ENCODE measurements around the gene TBC1D5. TPM values are rescaled to one million over a fixed set of nuclear protein-coding genes. Genes with fewer than 3 reads are reported as not detected.

TBC1D5 gene
- total RNA-seq, 2 donors from 2014 or later, result 68.8 to 77.7 TPM

- no peak for TF ChIP-seq CTCF (conservative IDR thresholded peaks at IDR 0.05)
- H3K36me3 Mint-ChIP-seq (ENCODE audit: low read depth), result peaks cover 40% of the 10 kb centered on the region
- peaks cover 11% of the 10 kb centered on the region for H3K9me3 Mint-ChIP-seq
- Histone ChIP-seq H3K9ac (ENCODE audit: extremely low read depth, low read length, poor library complexity, severe bottlenecking) (no peak overlapping the region), H3K36me3 (ENCODE audit: control insufficient read depth, insufficient read depth, low read length) (peaks cover 8% of the 10 kb centered on the region), H3K9me3 (ENCODE audit: control insufficient read depth, low read length) (peaks cover 10% of the 10 kb centered on the region), H3K4me1 (ENCODE audit: control insufficient read depth, insufficient read depth, low read length) (no peaks in the 10 kb centered on the region), H3K27me3 (ENCODE audit: control insufficient read depth, insufficient read depth, low read length, poor library complexity, severe bottlenecking) (no peaks in the 10 kb centered on the region), H3K27ac (ENCODE audit: low read depth, low read length) (no peak overlapping the region), H3K4me3 (ENCODE audit: low read length) (no peak overlapping the region)
- no peaks in the 10 kb centered on the region for H3K27me3 Mint-ChIP-seq (ENCODE audit: insufficient read depth)
- DNase-seq, result no peak
- H3K27ac Mint-ChIP-seq, result no peak overlapping the region
- WGBS, 2 experiments (ENCODE audit: insufficient coverage in 1 of 2, insufficient read length in 1 of 2), result 95 to 100% methylated on average over 2 to 10 of the region's 10 CpGs
- no peak overlapping the region for H3K4me3 Mint-ChIP-seq
- no peaks in the 10 kb centered on the region for H3K4me1 Mint-ChIP-seq
Observed at GRCh38 chr3:17154941-17155340, 587.5 kb downstream of the TBC1D5 start.

GRCh38 chr3:17154221-17154620 lies 588.2 kb downstream of the TBC1D5 start:
- no peak for TF ChIP-seq CTCF (conservative IDR thresholded peaks at IDR 0.05)
- H3K27ac ChIP-seq (ENCODE audit: low read depth, low read length), result no peak overlapping the region
- WGBS, 2 experiments (ENCODE audit: insufficient coverage in 1 of 2, insufficient read length in 1 of 2), result 94 to 100% methylated on average over 1 to 5 of the region's 5 CpGs
- no peaks in the 10 kb centered on the region for H3K4me1 ChIP-seq (ENCODE audit: control insufficient read depth, insufficient read depth, low read length)
- H3K9me3 Mint-ChIP-seq, result peaks cover 11% of the 10 kb centered on the region
- no peak overlapping the region for H3K9ac ChIP-seq (ENCODE audit: extremely low read depth, low read length, poor library complexity, severe bottlenecking)
- H3K27ac Mint-ChIP-seq, result no peak overlapping the region
- H3K36me3 Mint-ChIP-seq (ENCODE audit: low read depth), result peaks cover 40% of the 10 kb centered on the region
- no peak for DNase-seq
- no peaks in the 10 kb centered on the region for H3K27me3 Mint-ChIP-seq (ENCODE audit: insufficient read depth)
- no peak overlapping the region for H3K4me3 ChIP-seq (ENCODE audit: low read length)
- H3K4me1 Mint-ChIP-seq, result no peaks in the 10 kb centered on the region
- peaks cover 10% of the 10 kb centered on the region for H3K9me3 ChIP-seq (ENCODE audit: control insufficient read depth, low read length)
- H3K4me3 Mint-ChIP-seq, result no peak overlapping the region
- peaks cover 8% of the 10 kb centered on the region for H3K36me3 ChIP-seq (ENCODE audit: control insufficient read depth, insufficient read depth, low read length)
- H3K27me3 ChIP-seq (ENCODE audit: control insufficient read depth, insufficient read depth, low read length, poor library complexity, severe bottlenecking), result no peaks in the 10 kb centered on the region

GRCh38 chr3:17153209-17153608 lies 589.2 kb downstream of the TBC1D5 start:
- 96 to 100% methylated on average over 3 to 4 of the region's 4 CpGs for WGBS, 2 experiments (ENCODE audit: insufficient coverage in 1 of 2, insufficient read length in 1 of 2)

More at GRCh38 chr3:17153209-17153608, 589.2 kb downstream of the TBC1D5 start:
- Histone ChIP-seq H3K9ac (ENCODE audit: extremely low read depth, low read length, poor library complexity, severe bottlenecking) (no peak overlapping the region), H3K27ac (ENCODE audit: low read depth, low read length) (no peak overlapping the region), H3K4me1 (ENCODE audit: control insufficient read depth, insufficient read depth, low read length) (no peaks in the 10 kb centered on the region), H3K9me3 (ENCODE audit: control insufficient read depth, low read length) (peaks cover 10% of the 10 kb centered on the region), H3K4me3 (ENCODE audit: low read length) (no peak overlapping the region), H3K27me3 (ENCODE audit: control insufficient read depth, insufficient read depth, low read length, poor library complexity, severe bottlenecking) (no peaks in the 10 kb centered on the region), H3K36me3 (ENCODE audit: control insufficient read depth, insufficient read depth, low read length) (peaks cover 8% of the 10 kb centered on the region)
- Mint-ChIP-seq H3K9me3 (peaks cover 11% of the 10 kb centered on the region), H3K4me3 (no peak overlapping the region), H3K4me1 (no peaks in the 10 kb centered on the region), H3K27me3 (ENCODE audit: insufficient read depth) (no peaks in the 10 kb centered on the region), H3K36me3 (ENCODE audit: low read depth) (peaks cover 40% of the 10 kb centered on the region), H3K27ac (no peak overlapping the region)
- no peak for DNase-seq
- TF ChIP-seq CTCF (conservative IDR thresholded peaks at IDR 0.05), result no peak
